ENCODE results near the gene CACNA2D3. TPM values are rescaled to one million over a fixed set of nuclear protein-coding genes. Genes with fewer than 3 reads are reported as not detected.

Gene CACNA2D3
- polyA plus RNA-seq, 1 donor (not counting 4 experiments of a cell fraction or from before 2014, with no cell fraction given) = 0.08 TPM

DNA sequence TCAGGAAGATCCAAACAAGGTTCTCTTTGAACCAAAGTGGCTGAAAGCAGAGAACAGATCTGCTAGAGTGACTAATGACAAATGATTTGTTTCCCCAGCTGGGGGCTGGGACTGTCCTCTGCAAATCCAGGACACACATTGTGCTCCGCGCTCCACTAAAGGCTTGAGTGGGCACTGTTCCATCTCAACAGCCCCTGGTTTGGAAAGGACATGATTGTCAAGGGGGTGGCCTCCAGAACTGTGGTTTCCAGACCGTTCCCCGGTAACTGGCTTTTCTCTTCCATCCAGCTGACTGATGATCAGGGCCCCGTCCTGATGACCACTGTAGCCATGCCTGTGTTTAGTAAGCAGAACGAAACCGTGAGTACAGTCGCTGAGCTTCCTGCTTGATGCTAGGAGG lies 714.5 kb downstream of the CACNA2D3 start:
- dilution Hi-C loops (cut with MboI; ENCODE audit: extremely low pct_ligation_motif_present, low sequenced_read_pairs) = no loop called here
- no peaks in the 10 kb centered on the region for H3K27me3 ChIP-seq (ENCODE audit: control insufficient read depth, extremely low read depth, insufficient read depth, low read length)
- H3K36me3 ChIP-seq (ENCODE audit: control insufficient read depth in 2 of 2, extremely low read depth in 1 of 2, insufficient read depth in 2 of 2, low read length in 2 of 2) = no peaks in the 10 kb centered on the region
- no peaks in the 10 kb centered on the region for H3K9me1 ChIP-seq (ENCODE audit: control insufficient read depth, extremely low read depth, insufficient read depth, low read length)
- no peak for TF ChIP-seq EZH2 (IDR thresholded peaks at IDR 0.05; ENCODE audit: low read length)
- TF ChIP-seq, protein P1, sequence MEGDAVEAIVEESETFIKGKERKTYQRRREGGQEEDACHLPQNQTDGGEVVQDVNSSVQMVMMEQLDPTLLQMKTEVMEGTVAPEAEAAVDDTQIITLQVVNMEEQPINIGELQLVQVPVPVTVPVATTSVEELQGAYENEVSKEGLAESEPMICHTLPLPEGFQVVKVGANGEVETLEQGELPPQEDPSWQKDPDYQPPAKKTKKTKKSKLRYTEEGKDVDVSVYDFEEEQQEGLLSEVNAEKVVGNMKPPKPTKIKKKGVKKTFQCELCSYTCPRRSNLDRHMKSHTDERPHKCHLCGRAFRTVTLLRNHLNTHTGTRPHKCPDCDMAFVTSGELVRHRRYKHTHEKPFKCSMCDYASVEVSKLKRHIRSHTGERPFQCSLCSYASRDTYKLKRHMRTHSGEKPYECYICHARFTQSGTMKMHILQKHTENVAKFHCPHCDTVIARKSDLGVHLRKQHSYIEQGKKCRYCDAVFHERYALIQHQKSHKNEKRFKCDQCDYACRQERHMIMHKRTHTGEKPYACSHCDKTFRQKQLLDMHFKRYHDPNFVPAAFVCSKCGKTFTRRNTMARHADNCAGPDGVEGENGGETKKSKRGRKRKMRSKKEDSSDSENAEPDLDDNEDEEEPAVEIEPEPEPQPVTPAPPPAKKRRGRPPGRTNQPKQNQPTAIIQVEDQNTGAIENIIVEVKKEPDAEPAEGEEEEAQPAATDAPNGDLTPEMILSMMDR (optimal IDR thresholded peaks at IDR 0.05 in 1 of 3, IDR thresholded peaks at IDR 0.05 in 1 of 3, conservative IDR thresholded peaks at IDR 0.05 in 1 of 3; ENCODE audit: extremely low read depth in 1 of 3, insufficient read depth in 2 of 3, low read length in 3 of 3) = no peak
- H3K4me2 ChIP-seq (ENCODE audit: control insufficient read depth, extremely low read depth, insufficient read depth, low read depth, low read length) = no peak overlapping the region
- no peaks in the 10 kb centered on the region for H3K79me2 ChIP-seq (ENCODE audit: control insufficient read depth, insufficient read depth, low read length)
- no peak overlapping the region for H3K4me3 ChIP-seq (ENCODE audit: control insufficient read depth in 2 of 3, extremely low read depth in 1 of 3, insufficient read depth in 2 of 3, low read depth in 1 of 3, low read length in 3 of 3)
- H3K27ac ChIP-seq (ENCODE audit: control insufficient read depth, insufficient read depth, low read length) = no peak overlapping the region
- FAIRE-seq (no peak), DNase-seq (ENCODE audit: low read depth, low spot score) (no peak)
- no peak overlapping the region for H2AFZ ChIP-seq (ENCODE audit: control insufficient read depth, low read length)
- H3K9me3 ChIP-seq (ENCODE audit: control insufficient read depth, low read depth, low read length) = no peaks in the 10 kb centered on the region
- H4K20me1 ChIP-seq (ENCODE audit: control insufficient read depth, extremely low read depth, insufficient read depth, low read length) = no peaks in the 10 kb centered on the region
- H3K4me1 ChIP-seq (ENCODE audit: control insufficient read depth, extremely low read depth, insufficient read depth, low read length) = no peaks in the 10 kb centered on the region
- no peak overlapping the region for H3K9ac ChIP-seq (ENCODE audit: control insufficient read depth, extremely low read depth, insufficient read depth, low read length)

DNA sequence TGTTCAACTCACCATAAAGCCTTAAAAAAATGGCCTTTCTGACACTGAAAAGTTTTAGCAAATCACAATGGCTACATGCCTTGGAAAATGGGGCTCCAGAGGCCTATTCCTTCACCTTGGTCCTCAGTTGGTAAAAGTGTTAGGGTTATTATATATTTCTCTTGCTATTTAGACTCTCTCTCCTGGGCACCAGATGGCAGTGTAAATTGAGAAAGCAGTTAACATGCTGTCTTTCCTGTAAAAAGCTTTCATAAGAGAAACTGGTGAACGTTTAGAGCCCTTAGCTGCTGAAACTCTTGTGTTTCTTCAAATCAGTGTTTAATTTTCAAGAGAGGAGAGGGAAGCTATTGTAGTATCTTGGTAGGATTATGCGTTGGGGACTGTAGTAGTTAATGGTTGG lies 715.6 kb downstream of the CACNA2D3 start:
- no peaks in the 10 kb centered on the region for H3K9me3 ChIP-seq (ENCODE audit: control insufficient read depth, low read depth, low read length)
- no peak for FAIRE-seq

More for the DNA sequence above, 715.6 kb downstream of the CACNA2D3 start:
- TF ChIP-seq, protein P1 (optimal IDR thresholded peaks at IDR 0.05 in 1 of 3, IDR thresholded peaks at IDR 0.05 in 1 of 3, conservative IDR thresholded peaks at IDR 0.05 in 1 of 3; ENCODE audit: extremely low read depth in 1 of 3, insufficient read depth in 2 of 3, low read length in 3 of 3) = peak in 2 of 3 experiments; percentile 11 to 20
- TF ChIP-seq EZH2 (IDR thresholded peaks at IDR 0.05; ENCODE audit: low read length) = no peak
- no peaks in the 10 kb centered on the region for H3K27me3 ChIP-seq (ENCODE audit: control insufficient read depth, extremely low read depth, insufficient read depth, low read length)
- dilution Hi-C loops (cut with MboI; ENCODE audit: extremely low pct_ligation_motif_present, low sequenced_read_pairs) = no loop called here
- H3K4me1 ChIP-seq (ENCODE audit: control insufficient read depth, extremely low read depth, insufficient read depth, low read length) = no peaks in the 10 kb centered on the region
- no peaks in the 10 kb centered on the region for H3K36me3 ChIP-seq (ENCODE audit: control insufficient read depth in 2 of 2, extremely low read depth in 1 of 2, insufficient read depth in 2 of 2, low read length in 2 of 2)
- no peak for DNase-seq (ENCODE audit: low read depth, low spot score)
- no peak overlapping the region for H2AFZ ChIP-seq (ENCODE audit: control insufficient read depth, low read length)
- no peak overlapping the region for H3K4me3 ChIP-seq (ENCODE audit: control insufficient read depth in 2 of 3, extremely low read depth in 1 of 3, insufficient read depth in 2 of 3, low read depth in 1 of 3, low read length in 3 of 3)
- no peaks in the 10 kb centered on the region for H3K9me1 ChIP-seq (ENCODE audit: control insufficient read depth, extremely low read depth, insufficient read depth, low read length)
- no peaks in the 10 kb centered on the region for H3K79me2 ChIP-seq (ENCODE audit: control insufficient read depth, insufficient read depth, low read length)
- no peaks in the 10 kb centered on the region for H4K20me1 ChIP-seq (ENCODE audit: control insufficient read depth, extremely low read depth, insufficient read depth, low read length)
- H3K27ac ChIP-seq (ENCODE audit: control insufficient read depth, insufficient read depth, low read length) = no peak overlapping the region
- no peak overlapping the region for H3K4me2 ChIP-seq (ENCODE audit: control insufficient read depth, extremely low read depth, insufficient read depth, low read depth, low read length)
- H3K9ac ChIP-seq (ENCODE audit: control insufficient read depth, extremely low read depth, insufficient read depth, low read length) = no peak overlapping the region
